Limb (tissue), 2 donors: ENCODE results near the gene ARHGEF17.

ENCODE experiments used
- DNase-seq, 2 donors: peaks; one replicate each; pipeline ENCODE4 v3.0.0-alpha.2; 2016; ENCODE audit errors: extremely low spot score in 2 of 2

ARHGEF17 gene

GRCh38 chr11:73392108-73393010, 84.3 kb downstream of the ARHGEF17 start:
- DNase-seq, result no peak

GRCh38 chr11:73393011-73393380, 84.9 kb downstream of the ARHGEF17 start:
- DNase-seq, result no peak

- DNase-seq, result peak; percentile 39 to 83
These were observed 85.7 kb downstream of the ARHGEF17 start for GRCh38 chr11:73393479-73394415.

- DNase-seq, result peak in 1 of 2 donors; percentile 24
These were observed 86.6 kb downstream of the ARHGEF17 start for GRCh38 chr11:73394416-73395296.

GRCh38 chr11:73395297-73396208, 87.5 kb downstream of the ARHGEF17 start:
- DNase-seq, result peak in 1 of 2 donors; percentile 29

- DNase-seq, result no peak
These were observed 88.3 kb downstream of the ARHGEF17 start for GRCh38 chr11:73396251-73396930.

- DNase-seq, result no peak
These were observed 88.9 kb downstream of the ARHGEF17 start for GRCh38 chr11:73396985-73397384.

GRCh38 chr11:73397468-73398131, 89.5 kb downstream of the ARHGEF17 start:
- peak in 1 of 2 donors; percentile 24 for DNase-seq

GRCh38 chr11:73398132-73398526, 90.1 kb downstream of the ARHGEF17 start:
- DNase-seq, result no peak

- DNase-seq, result peak in 1 of 2 donors; percentile 30
These were observed 90.6 kb downstream of the ARHGEF17 start for GRCh38 chr11:73398721-73399120.

- no peak for DNase-seq
These were observed 91.1 kb downstream of the ARHGEF17 start for GRCh38 chr11:73399159-73399590.

GRCh38 chr11:73399636-73400035, 91.6 kb downstream of the ARHGEF17 start:
- DNase-seq, result peak in 1 of 2 donors; percentile 26

GRCh38 chr11:73400293-73400692, 92.2 kb downstream of the ARHGEF17 start:
- DNase-seq, result no peak

GRCh38 chr11:73401217-73401923, 93.3 kb downstream of the ARHGEF17 start:
- DNase-seq, result no peak

- DNase-seq, result no peak
These were observed 94.1 kb downstream of the ARHGEF17 start for GRCh38 chr11:73401924-73402833.

GRCh38 chr11:73402834-73403185, 94.7 kb downstream of the ARHGEF17 start:
- no peak for DNase-seq

GRCh38 chr11:73403541-73403940, 95.5 kb downstream of the ARHGEF17 start:
- DNase-seq, result no peak
